Effector memory CD8-positive, alpha-beta T cell (primary cell): ENCODE data around the gene TXNRD1.
A peak's percentile ranks its signal among the peaks of the same experiment; 100 is the strongest.
"Not testable (repeated sequence)": the region's sequence is repeated elsewhere in the genome, so short reads cannot be mapped to it uniquely, and the experiment has no call there.

Experiments
- ATAC-seq: fragments of 150-1000 bp; cut with Tn5 transposase; replicated peaks from 2 replicates; pipeline ENCODE4 v1.10.0; 2021; ENCODE audit warnings: mild to moderate bottlenecking, moderate library complexity
- DNase-seq, 3 experiments: peaks; one replicate each; pipeline ENCODE4 v3.0.0; 2021
- H3K27ac Mint-ChIP-seq, 2 donors: one replicate each; pipeline ENCODE4 v1.8.0; 2022; ENCODE audit warnings: mild to moderate bottlenecking in 2 of 2, mixed read lengths in 2 of 2, moderate library complexity in 2 of 2
- H3K27me3 Mint-ChIP-seq, 2 donors: one replicate each; pipeline ENCODE4 v1.8.0; 2022; ENCODE audit warnings: mixed read lengths in 2 of 2
- H3K36me3 Mint-ChIP-seq: one replicate; pipeline ENCODE4 v1.8.0; 2022; ENCODE audit warnings: mild to moderate bottlenecking, moderate library complexity, mixed read lengths; ENCODE audit not compliant: insufficient read depth
- H3K4me1 Mint-ChIP-seq, 2 donors: one replicate each; pipeline ENCODE4 v1.8.0; 2022; ENCODE audit warnings: low read depth in 2 of 2, mixed read lengths in 2 of 2
- H3K4me3 Mint-ChIP-seq, 2 donors: one replicate each; pipeline ENCODE4 v1.8.0; 2022; ENCODE audit warnings: mild to moderate bottlenecking in 2 of 2, mixed read lengths in 2 of 2, moderate library complexity in 2 of 2
- H3K9me3 Mint-ChIP-seq, 2 donors: one replicate each; pipeline ENCODE4 v1.8.0; 2022; ENCODE audit warnings: mixed read lengths in 2 of 2

The TXNRD1 gene

DNA sequence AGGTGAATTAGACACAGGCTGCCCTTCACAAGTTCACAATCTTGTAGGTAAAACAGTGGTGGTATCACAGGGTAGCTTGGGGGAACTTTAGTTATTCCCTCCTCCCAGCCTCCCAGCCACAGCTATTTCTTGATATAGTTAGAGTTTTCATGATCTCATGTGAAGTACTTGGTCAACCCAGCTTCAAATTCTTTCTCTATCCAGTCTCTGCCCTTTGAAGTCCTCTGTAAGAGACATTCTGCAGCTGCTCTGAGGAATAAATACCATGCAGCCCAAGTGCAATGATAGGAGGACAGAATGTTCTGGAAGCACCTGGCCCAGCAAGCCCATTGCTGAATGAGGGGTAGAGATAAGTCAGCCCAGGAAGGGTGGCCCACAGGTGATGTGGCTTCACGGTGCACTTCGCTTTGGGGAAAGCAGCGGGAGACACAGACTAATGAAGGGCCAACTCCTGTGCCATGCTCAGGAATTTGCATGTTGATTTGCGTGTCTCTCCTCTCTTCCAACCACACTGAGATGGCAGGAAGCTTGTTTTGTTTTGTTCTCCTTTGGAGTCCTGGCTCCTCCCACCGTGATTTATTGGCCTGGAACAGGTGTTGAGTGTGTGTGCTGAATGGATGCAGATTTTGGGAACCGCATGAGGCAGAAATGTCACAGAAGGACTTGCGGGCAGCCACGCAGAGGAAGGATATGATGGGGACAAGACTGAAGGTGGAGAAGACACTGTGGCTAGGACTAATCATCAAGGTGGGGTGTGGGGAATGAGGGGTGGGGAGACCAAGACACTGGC is 8.0 kb upstream of the TXNRD1 start:
- no peak overlapping the region for H3K4me3 Mint-ChIP-seq
- peaks cover 16 to 20% of the 10 kb centered on the region in 2 donors for H3K27me3 Mint-ChIP-seq
- DNase-seq, result no peak
- H3K9me3 Mint-ChIP-seq, result no peaks in the 10 kb centered on the region
- ATAC-seq, result no peak
- no peaks in the 10 kb centered on the region for H3K4me1 Mint-ChIP-seq
- no peaks in the 10 kb centered on the region for H3K36me3 Mint-ChIP-seq
- no peak overlapping the region for H3K27ac Mint-ChIP-seq

DNA sequence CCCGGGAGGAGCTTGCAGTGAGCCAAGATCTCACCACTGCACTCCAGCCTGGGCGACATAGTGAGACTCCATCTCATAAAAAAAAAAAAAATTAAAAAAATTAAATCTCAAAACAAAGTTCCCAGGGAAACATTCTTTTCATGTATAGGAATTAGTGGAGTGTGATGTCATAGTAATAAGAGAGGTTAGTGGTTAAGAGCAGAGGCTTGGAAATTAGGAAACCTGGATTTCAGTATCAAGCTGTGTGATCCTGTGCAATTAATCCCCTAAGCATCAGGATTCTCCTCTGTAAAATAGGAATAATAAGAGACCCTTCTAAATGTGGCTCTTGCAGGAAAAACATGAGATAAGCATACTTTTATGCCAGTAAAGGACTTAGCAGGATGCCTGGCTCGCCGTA is 3.1 kb upstream of the TXNRD1 start:
- Mint-ChIP-seq H3K36me3 (no peaks in the 10 kb centered on the region), H3K27ac (no peak overlapping the region), H3K4me3 (no peak overlapping the region), H3K9me3 (no peaks in the 10 kb centered on the region), H3K27me3 (peaks cover 9% of the 10 kb centered on the region in 2 donors), H3K4me1 (peaks cover 2 to 4% of the 10 kb centered on the region in 2 donors)
- ATAC-seq, result no peak
- DNase-seq, result no peak

GRCh38 chr12:104213952-104214351 is 1.6 kb upstream of the TXNRD1 start:
- Mint-ChIP-seq H3K36me3 (no peaks in the 10 kb centered on the region), H3K4me1 (peaks cover 2 to 4% of the 10 kb centered on the region in 2 donors), H3K27ac (no peak overlapping the region), H3K27me3 (no peaks in the 10 kb centered on the region), H3K9me3 (no peaks in the 10 kb centered on the region), H3K4me3 (no peak overlapping the region)
- DNase-seq (no peak), ATAC-seq (no peak)

GRCh38 chr12:104216521-104216924 is 944 bp downstream of the TXNRD1 start:
- H3K27ac Mint-ChIP-seq, result peak overlapping the region in 1 of 2 donors; percentile 79
- peak overlapping the region; percentile 81 for H3K4me3 Mint-ChIP-seq
- H3K9me3 Mint-ChIP-seq, result no peaks in the 10 kb centered on the region
- H3K36me3 Mint-ChIP-seq, result no peaks in the 10 kb centered on the region
- peaks cover 0 to 3% of the 10 kb centered on the region in 2 donors for H3K27me3 Mint-ChIP-seq
- DNase-seq (no peak), ATAC-seq (no peak)
- peaks cover 11 to 17% of the 10 kb centered on the region in 2 donors for H3K4me1 Mint-ChIP-seq

DNA sequence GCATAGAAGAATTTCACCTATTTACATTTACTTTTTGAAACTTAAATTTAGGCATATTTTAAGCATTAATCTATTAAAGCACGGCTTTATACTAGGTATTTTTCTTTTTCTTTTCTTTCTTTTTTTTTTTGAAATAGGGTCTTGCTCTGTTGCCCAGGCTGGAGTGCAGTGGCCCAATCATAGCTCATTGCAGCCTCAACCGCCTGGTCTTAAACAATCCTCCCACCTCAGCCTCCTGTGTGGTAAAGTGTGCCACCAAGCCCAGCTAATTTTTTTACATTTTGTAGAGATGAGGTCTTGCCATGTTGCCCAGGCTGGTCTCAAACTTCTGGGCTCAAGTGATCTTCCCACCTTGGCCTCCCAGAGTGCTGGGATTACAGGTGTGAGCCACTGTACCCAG is 2.9 kb downstream of the TXNRD1 start:
- H3K4me1 Mint-ChIP-seq, result peaks cover 11 to 17% of the 10 kb centered on the region in 2 donors
- peaks cover 0 to 12% of the 10 kb centered on the region in 2 donors for H3K27me3 Mint-ChIP-seq
- not testable (repeated sequence) for ATAC-seq, H3K9me3 Mint-ChIP-seq, H3K4me3 Mint-ChIP-seq, H3K27ac Mint-ChIP-seq, H3K36me3 Mint-ChIP-seq, DNase-seq

GRCh38 chr12:104218935-104219334 is 3.4 kb downstream of the TXNRD1 start:
- Mint-ChIP-seq H3K4me1 (peaks cover 11 to 17% of the 10 kb centered on the region in 2 donors), H3K4me3 (no peak overlapping the region), H3K36me3 (no peaks in the 10 kb centered on the region), H3K27me3 (peaks cover 0 to 17% of the 10 kb centered on the region in 2 donors), H3K9me3 (no peaks in the 10 kb centered on the region), H3K27ac (no peak overlapping the region)
- DNase-seq (no peak), ATAC-seq (no peak)

DNA sequence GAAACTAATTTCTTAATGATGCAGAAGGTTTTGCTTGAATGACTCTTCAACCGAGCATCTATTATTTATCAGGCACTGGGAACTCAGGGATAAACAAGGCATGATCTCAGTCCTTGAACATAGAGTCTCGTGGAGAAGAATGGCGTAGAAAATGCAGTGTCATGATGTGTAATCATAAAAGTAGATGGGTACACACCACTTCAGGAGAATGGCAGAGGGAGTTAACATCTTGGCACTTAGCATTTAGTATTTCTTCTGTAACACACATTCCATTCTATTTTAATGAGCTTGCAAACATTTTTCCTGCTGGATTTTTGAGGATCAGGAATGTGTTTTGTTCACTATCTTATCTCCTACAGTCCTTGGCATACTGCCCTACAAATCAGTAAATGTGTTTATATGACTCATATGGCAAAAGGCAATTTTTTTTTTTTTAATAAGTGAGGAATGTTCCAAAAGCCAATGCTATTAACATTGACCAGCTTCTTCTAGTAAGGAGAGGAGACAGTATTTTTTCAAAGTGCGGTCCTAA is 3.8 kb downstream of the TXNRD1 start:
- H3K36me3 Mint-ChIP-seq, result no peaks in the 10 kb centered on the region
- peak overlapping the region in 1 of 2 donors; percentile 73 for H3K27ac Mint-ChIP-seq
- no peak overlapping the region for H3K4me3 Mint-ChIP-seq
- peaks cover 11 to 17% of the 10 kb centered on the region in 2 donors for H3K4me1 Mint-ChIP-seq
- no peaks in the 10 kb centered on the region for H3K9me3 Mint-ChIP-seq
- H3K27me3 Mint-ChIP-seq, result peaks cover 0 to 19% of the 10 kb centered on the region in 2 donors
- no peak for DNase-seq
- no peak for ATAC-seq

GRCh38 chr12:104219908-104220404 is 4.4 kb downstream of the TXNRD1 start:
- peaks cover 0 to 19% of the 10 kb centered on the region in 2 donors for H3K27me3 Mint-ChIP-seq
- no peaks in the 10 kb centered on the region for H3K36me3 Mint-ChIP-seq
- H3K9me3 Mint-ChIP-seq, result no peaks in the 10 kb centered on the region
- DNase-seq, result peak; percentile 6 to 32 (median 13)
- peak overlapping the region in 1 of 2 donors; percentile 14 for H3K4me3 Mint-ChIP-seq
- H3K4me1 Mint-ChIP-seq, result peaks cover 11 to 17% of the 10 kb centered on the region in 2 donors
- peak overlapping the region in 1 of 2 donors; percentile 73 for H3K27ac Mint-ChIP-seq
- ATAC-seq, result peak; percentile 66

- H3K4me3 Mint-ChIP-seq, result no peak overlapping the region
- no peaks in the 10 kb centered on the region for H3K36me3 Mint-ChIP-seq
- ATAC-seq (no peak), DNase-seq (no peak)
- peaks cover 11 to 17% of the 10 kb centered on the region in 2 donors for H3K4me1 Mint-ChIP-seq
- H3K27me3 Mint-ChIP-seq, result peaks cover 0 to 19% of the 10 kb centered on the region in 2 donors
- H3K9me3 Mint-ChIP-seq, result no peaks in the 10 kb centered on the region
- H3K27ac Mint-ChIP-seq, result no peak overlapping the region
These were observed 5.4 kb downstream of the TXNRD1 start for GRCh38 chr12:104220931-104221330.

DNA sequence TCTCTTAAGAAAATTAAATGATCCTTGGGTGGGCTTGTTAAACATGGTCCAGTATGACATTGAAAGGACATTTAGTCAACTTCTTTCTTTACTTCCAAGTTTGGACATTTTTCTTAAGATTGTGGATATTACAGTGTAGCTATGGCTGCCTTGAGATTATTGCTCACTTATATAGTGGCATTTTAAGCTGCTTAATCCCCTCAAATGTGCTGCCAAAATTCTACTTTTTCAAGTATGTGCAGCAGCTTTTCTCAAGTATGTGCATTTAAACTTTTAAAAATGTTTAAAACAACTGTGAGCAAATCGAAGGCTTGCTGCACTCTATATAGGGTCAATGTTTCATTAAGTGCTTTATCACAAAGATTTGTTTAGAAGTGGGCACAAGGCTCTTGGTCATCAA is 7.4 kb downstream of the TXNRD1 start:
- DNase-seq (no peak), ATAC-seq (no peak)
- peaks cover 0 to 19% of the 10 kb centered on the region in 2 donors for H3K27me3 Mint-ChIP-seq
- peaks cover 9 to 13% of the 10 kb centered on the region in 2 donors for H3K4me1 Mint-ChIP-seq
- no peaks in the 10 kb centered on the region for H3K36me3 Mint-ChIP-seq
- no peak overlapping the region for H3K27ac Mint-ChIP-seq
- H3K4me3 Mint-ChIP-seq, result no peak overlapping the region
- H3K9me3 Mint-ChIP-seq, result no peaks in the 10 kb centered on the region

DNA sequence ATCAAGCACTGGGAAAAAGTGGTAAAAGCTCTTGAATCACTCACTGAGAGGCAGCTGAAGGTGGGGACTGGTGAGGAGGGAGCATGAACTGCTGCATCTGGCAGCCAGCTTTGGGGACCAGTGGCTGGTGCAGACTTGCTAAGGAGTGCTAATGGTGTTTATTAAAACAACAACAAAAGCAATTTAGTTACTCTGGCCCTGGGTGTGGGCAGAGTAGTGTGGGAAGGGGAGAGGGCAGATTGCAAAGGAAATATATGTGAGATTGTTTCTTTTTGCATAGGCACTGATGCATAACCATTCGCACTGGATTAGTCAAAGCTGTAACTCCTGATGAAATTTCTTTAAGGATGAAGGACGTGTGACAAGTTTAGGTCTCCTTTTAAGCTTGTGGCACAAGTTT is 8.1 kb downstream of the TXNRD1 start:
- ATAC-seq, result no peak
- no peak for DNase-seq
- no peaks in the 10 kb centered on the region for H3K9me3 Mint-ChIP-seq
- H3K36me3 Mint-ChIP-seq, result no peaks in the 10 kb centered on the region
- H3K27me3 Mint-ChIP-seq, result peaks cover 0 to 19% of the 10 kb centered on the region in 2 donors
- peaks cover 9 to 13% of the 10 kb centered on the region in 2 donors for H3K4me1 Mint-ChIP-seq
- H3K4me3 Mint-ChIP-seq, result no peak overlapping the region
- no peak overlapping the region for H3K27ac Mint-ChIP-seq

DNA sequence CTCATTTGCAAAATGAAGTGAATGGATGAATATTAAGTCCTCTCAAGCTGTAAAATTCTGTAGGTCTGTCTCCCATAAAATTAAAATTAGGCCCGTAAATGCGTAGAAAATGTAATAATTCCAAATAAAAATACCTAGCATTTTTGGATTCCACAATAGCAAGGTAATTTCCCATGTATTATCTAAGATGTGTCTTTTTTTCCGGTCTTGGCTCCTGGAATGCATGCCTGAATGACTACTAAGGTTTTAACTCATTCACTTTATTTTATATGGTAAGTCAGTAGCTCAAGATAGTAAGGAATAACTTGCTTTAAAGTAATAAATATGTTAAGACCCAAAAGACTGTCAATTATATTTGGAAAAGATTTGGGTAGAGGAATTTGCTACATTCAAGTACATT is 11.1 kb downstream of the TXNRD1 start:
- no peak overlapping the region for H3K27ac Mint-ChIP-seq
- no peaks in the 10 kb centered on the region for H3K9me3 Mint-ChIP-seq
- no peak overlapping the region for H3K4me3 Mint-ChIP-seq
- H3K27me3 Mint-ChIP-seq, result peaks cover 6 to 24% of the 10 kb centered on the region in 2 donors
- no peaks in the 10 kb centered on the region for H3K36me3 Mint-ChIP-seq
- DNase-seq (no peak), ATAC-seq (no peak)
- no peaks in the 10 kb centered on the region for H3K4me1 Mint-ChIP-seq

GRCh38 chr12:104230304-104231095 is 14.9 kb downstream of the TXNRD1 start:
- no peak overlapping the region for H3K4me3 Mint-ChIP-seq

More at GRCh38 chr12:104230304-104231095, 14.9 kb downstream of the TXNRD1 start:
- H3K36me3 Mint-ChIP-seq, result no peaks in the 10 kb centered on the region
- H3K27me3 Mint-ChIP-seq, result peaks cover 9 to 11% of the 10 kb centered on the region in 2 donors
- H3K9me3 Mint-ChIP-seq, result peaks cover 0 to 5% of the 10 kb centered on the region in 2 donors
- DNase-seq (no peak), ATAC-seq (no peak)
- H3K4me1 Mint-ChIP-seq, result no peaks in the 10 kb centered on the region
- no peak overlapping the region for H3K27ac Mint-ChIP-seq
